Subcutaneous abdominal adipose tissue (tissue), 5 donors: ENCODE results near the gene WASHC4.

Source experiments
- H3K27ac ChIP-seq: one replicate; pipeline ENCODE4 v1.7.0; 2013; ENCODE audit warnings: low read depth, mild to moderate bottlenecking, inconsistent platforms, low read length, moderate library complexity
- H3K27me3 ChIP-seq, 5 donors: one replicate each; pipeline ENCODE4 v1.7.0; 2013; ENCODE audit warnings: low read length in 5 of 5, inconsistent platforms in 1 of 5; ENCODE audit not compliant: control insufficient read depth in 5 of 5, insufficient read depth in 4 of 5
- H3K36me3 ChIP-seq, 5 donors: one replicate each; pipeline ENCODE4 v1.7.0; 2013; ENCODE audit warnings: low read length in 5 of 5; ENCODE audit not compliant: control insufficient read depth in 5 of 5, insufficient read depth in 5 of 5
- H3K4me1 ChIP-seq, 5 donors: one replicate each; pipeline ENCODE4 v1.7.0; 2013; ENCODE audit warnings: low read length in 5 of 5, mild to moderate bottlenecking in 3 of 5, moderate library complexity in 1 of 5; ENCODE audit not compliant: control insufficient read depth in 5 of 5, insufficient read depth in 5 of 5
- H3K4me3 ChIP-seq, 5 donors: one replicate each; pipeline ENCODE4 v1.7.0; 2013; ENCODE audit warnings: low read length in 5 of 5, low read depth in 1 of 5
- H3K9ac ChIP-seq, 5 donors: one replicate each; pipeline ENCODE4 v1.7.0; 2013; ENCODE audit warnings: low read length in 5 of 5, mild to moderate bottlenecking in 4 of 5, moderate library complexity in 3 of 5
- H3K9me3 ChIP-seq, 5 donors: one replicate each; pipeline ENCODE4 v1.7.0; 2013; ENCODE audit warnings: low read length in 5 of 5; ENCODE audit not compliant: control insufficient read depth in 5 of 5
- donor health status: healthy.
- donor health status: healthy.
- donor health status: healthy.
- donor health status: healthy.
- donor health status: healthy.

Gene WASHC4

DNA sequence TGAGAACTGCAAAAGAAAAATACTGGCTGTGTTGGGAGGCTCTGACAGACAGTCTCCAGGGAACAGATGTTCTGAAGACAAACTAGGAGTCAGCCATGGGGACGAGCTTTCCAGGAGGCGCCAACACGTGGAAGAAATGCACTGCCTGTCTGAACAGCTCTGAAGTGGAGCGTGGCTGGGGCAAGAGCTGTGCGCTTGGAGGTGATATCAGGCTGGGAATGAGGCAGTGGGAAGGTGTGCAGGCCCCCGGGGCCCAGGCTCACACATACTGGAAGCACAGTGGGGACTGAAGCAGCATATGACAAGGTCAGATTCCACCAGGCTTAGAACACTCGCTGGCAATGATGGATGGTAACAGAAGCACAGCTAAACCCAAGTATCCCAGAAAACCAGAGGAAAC is 110.9 kb downstream of the WASHC4 start:
- Histone ChIP-seq H3K9ac (peak overlapping the region in 2 of 5 donors; percentile 28 to 42), H3K9me3 (no peaks in the 10 kb centered on the region), H3K27ac (no peak overlapping the region), H3K27me3 (no peaks in the 10 kb centered on the region), H3K36me3 (peaks cover 7 to 72% (median 50%) of the 10 kb centered on the region in 5 donors), H3K4me3 (no peak overlapping the region), H3K4me1 (peaks cover 2 to 44% (median 33%) of the 10 kb centered on the region in 5 donors)
